GM19351 (cell line): ENCODE measurements around the gene RERG.

Experiments
- ATAC-seq: cut with Tn5 transposase; IDR thresholded peaks from one replicate; pipeline ENCODE4 v1.9.1; 2021; ENCODE audit warnings: mild to moderate bottlenecking, moderate library complexity; ENCODE audit not compliant: unreplicated experiment

RERG gene

DNA sequence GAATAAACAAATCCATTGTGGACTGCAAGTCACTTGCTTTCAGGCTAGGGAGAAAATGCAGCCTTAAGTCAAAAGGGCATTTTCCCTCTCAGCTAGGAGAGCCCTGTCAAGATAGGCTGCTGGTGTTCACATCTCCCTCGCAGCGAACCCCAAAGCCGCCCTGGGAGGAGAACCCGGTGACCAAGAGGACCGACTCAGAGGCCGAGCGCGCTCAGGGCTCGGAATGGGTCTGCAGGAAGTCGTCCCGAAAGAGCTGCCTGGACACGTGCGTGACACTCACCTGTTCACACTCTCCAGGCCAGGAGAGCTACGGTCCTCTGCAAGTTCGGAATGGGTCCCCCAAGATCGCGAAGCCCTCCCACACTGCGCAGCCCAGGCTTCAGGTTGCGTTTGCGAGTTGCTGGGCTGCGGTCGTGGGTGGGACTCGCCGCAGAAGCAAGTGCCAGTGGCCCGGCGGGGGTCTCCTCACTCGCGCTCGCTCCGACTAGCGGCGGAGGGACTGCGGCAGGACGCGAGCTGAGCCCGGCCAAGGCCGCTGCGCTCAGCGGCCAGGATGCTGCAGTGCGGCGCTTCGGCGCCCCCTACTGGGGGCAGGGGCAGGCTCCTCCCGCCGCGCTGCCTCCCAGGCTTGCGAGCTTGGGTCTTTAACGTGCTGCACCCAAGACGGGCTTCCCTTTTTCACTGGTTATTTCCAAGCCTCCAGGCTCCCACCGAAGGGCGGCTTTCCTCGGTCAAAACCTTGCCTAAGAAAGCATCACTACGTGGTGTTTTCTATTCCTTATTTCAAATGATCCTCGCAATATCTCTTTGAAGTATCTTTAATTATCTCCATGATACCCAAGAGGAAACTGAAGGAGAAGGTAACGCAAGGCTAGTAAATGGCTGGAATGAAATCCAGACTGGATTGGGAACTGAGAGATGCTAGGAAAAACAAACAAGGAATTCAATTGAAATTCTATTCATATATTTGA, at the start of gene RERG:
RERG (minus strand) TSS at position 503 of the 971 bp plus-strand sequence. CDS start 3,928 bp downstream, outside the sequence.
- peak; percentile 97 for ATAC-seq

DNA sequence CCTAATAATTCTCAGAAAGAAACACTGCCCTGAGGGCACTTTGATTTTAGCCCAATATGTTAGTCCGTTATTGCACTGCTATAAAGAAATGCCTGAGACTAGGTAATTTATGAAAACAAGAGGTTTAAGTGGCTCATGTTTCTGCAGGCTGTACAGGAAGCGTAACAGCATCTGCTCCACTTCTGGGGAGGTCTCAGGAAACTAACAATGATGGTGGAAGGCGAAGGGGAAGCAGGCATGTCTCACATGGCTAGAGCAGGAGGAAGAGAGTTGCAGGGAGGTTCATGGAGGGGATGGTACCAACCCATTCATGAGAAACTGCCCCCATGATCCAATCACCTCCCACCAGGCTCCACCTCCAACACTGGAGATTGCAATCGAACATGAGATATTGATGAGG, 49.4 kb upstream of the RERG start:
- no peak for ATAC-seq

DNA sequence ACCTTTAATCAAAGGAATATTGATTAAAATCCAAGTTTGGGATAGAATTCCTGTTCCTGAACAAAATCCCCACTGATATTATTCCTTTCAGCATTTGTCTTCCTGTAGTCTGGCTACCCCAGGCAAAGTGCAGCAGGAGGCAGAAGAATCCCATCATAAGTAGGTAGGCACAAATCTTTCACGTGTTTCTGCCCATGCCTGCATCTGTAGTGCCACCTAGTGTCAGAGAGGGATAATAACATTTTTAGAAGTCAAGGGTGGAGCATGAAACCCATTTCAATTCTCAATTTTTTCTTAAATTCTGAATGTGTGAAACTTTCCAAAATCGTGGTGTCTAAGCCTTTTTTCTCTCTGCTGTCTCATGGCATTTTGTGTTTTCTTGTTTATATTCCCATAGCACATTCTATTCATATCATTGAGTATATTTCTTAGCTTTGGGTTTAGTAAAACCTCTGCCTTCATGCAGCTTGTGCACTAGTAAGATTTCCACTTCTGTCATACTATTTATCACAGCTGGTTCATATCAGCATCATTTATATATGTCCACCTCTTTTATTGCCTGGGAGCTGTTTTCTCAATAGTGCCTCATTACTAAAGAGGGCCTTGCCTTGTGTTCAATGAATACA, 47.8 kb upstream of the RERG start:
- ATAC-seq = peak; percentile 78

DNA sequence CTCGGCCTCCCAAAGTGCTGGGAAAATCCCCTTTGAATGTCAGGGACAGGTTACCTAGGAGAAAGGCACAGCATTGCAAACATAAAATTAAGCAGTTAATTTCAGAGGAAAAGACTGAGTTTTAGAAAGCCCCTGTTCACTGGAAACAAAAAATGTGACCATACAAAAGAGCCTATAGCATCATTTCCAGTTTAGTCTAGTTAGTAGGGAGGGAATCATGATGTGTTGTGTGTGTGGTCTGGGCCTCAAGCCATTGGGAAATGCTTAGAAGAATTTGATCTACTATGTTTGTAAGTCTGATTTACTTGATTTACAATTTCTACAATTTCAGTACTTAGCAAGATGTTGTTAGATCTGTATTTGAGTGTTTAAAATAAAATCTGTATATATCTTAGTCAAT, 47.1 kb upstream of the RERG start:
- no peak for ATAC-seq

- ATAC-seq = no peak
Observed at GRCh38 chr12:15265875-15266274, 44.7 kb upstream of the RERG start.

GRCh38 chr12:15256761-15257160, 35.5 kb upstream of the RERG start:
- no peak for ATAC-seq

- ATAC-seq = no peak
Observed at GRCh38 chr12:15253990-15254389, 32.8 kb upstream of the RERG start.

DNA sequence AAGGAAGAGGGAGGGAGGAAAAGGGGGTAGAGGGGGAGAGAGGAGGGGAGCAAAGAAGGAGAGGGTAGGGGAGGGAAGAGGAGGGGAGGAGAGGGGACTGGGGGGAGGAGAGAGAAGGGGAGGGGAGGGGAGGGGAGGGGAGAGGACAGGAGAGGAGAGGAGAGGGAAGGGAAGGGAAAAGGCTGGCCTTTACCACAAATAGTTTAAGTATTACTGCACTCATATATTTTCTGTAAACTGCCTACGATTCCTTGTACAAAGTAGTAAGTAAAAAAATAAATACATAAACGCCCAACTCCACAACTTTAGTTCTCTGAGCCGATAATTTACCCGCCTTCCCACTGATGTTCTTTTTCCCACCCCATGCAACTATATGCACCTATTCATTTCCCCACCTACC, 23.7 kb upstream of the RERG start:
- no peak for ATAC-seq

DNA sequence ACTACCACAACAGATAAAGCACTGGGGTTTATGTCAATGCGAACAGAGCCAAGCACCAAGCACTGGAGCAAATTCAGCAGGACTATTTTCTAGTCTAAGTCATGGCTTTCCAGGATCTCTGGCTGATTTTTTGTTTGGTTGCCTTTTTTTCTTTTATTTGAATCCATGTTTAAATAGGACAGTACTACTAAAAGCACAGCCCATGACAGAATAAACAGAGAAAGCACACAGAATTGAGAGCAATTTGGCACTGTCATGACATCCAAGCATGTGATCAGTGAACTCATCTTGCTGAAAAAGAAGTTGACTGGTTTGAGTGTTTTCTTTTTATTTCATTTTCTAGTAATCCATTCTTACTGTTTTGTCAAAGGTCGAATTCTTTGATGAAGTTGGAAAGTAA, 23.1 kb upstream of the RERG start:
- no peak for ATAC-seq

GRCh38 chr12:15243102-15243501, 21.9 kb upstream of the RERG start:
- ATAC-seq = no peak

- no peak for ATAC-seq
Observed at GRCh38 chr12:15240898-15241297, 19.7 kb upstream of the RERG start.

DNA sequence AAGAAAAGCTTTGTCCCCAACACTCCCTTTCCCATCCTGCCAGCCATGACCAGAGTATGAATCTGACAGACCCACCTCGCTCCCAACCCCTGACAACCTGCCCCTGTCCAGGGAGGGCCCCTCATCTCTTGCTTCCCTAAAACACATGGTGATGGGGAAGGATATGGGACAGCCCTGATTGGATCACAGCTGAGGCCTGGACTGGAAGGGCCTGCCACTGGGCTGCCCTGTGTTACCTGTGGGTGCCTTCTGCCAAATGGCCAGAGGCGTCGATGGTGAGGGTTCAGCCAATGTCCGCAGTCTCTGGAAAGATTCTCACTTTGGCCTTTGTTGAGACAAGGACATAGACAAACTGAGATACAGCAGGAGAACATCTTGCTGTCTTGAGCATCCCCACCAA, 13.3 kb upstream of the RERG start:
- no peak for ATAC-seq

DNA sequence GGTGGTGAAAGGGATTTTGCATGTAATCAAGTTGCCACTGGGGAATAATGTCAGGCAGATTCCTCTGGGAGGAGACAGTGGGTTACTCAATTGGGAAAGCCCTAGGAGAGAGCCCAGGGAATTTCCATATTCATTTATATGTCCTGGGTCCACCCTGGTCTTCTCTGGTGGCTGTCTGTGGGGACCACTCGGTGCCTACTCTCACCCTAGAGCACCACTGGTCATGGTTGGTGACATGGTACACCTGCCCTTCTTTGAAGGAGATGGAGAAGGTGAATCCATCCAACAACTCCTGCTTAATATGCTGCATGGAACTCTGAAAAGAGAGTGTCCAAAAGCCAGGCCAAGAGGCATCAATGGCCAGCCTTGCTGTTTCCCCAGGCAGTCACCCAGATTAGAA, 12.8 kb upstream of the RERG start:
- ATAC-seq = no peak

DNA sequence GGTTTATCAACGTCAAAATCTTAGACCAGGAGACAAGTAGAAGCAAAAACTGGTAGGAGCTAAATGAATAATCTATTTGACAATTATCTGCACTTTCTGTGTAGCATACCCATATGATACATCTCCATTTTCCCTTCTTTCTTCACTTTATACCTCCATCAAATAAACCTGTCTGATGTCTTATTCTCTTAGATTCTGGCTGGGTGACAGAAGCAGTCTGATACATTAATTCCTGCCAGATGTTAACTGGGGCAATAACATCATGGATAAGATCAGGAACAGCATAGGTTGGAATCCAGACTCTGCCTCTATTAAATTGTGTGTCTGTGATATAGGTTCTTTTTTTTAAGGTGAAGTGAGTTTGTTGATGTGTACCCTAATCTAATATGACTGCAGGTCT, 11.7 kb upstream of the RERG start:
- no peak for ATAC-seq

- no peak for ATAC-seq
Observed at GRCh38 chr12:15231493-15231892, 10.3 kb upstream of the RERG start.

GRCh38 chr12:15230751-15231150, 9.5 kb upstream of the RERG start:
- ATAC-seq = no peak

DNA sequence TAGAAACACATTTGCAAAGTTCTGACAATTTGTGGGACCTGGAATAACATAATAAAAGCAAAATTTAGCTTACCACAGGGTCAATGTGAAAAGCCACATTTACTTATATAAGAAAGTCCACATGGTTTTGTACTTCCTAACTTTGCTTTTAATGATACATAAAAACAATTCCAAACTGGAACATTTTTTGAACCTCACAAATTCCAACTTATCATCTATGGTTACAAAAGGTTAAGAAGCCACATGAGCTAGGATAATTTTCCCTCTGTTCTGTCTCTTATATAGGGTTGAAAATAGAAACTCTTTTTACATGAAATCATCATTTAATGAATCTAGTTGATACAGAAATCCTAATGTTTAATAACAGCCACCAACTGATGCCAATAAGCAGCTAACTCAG, 8.9 kb upstream of the RERG start:
- ATAC-seq = no peak

GRCh38 chr12:15227004-15227679, 5.9 kb upstream of the RERG start:
- ATAC-seq = peak; percentile 69

GRCh38 chr12:15225863-15226218, 4.6 kb upstream of the RERG start:
- ATAC-seq = peak; percentile 36

DNA sequence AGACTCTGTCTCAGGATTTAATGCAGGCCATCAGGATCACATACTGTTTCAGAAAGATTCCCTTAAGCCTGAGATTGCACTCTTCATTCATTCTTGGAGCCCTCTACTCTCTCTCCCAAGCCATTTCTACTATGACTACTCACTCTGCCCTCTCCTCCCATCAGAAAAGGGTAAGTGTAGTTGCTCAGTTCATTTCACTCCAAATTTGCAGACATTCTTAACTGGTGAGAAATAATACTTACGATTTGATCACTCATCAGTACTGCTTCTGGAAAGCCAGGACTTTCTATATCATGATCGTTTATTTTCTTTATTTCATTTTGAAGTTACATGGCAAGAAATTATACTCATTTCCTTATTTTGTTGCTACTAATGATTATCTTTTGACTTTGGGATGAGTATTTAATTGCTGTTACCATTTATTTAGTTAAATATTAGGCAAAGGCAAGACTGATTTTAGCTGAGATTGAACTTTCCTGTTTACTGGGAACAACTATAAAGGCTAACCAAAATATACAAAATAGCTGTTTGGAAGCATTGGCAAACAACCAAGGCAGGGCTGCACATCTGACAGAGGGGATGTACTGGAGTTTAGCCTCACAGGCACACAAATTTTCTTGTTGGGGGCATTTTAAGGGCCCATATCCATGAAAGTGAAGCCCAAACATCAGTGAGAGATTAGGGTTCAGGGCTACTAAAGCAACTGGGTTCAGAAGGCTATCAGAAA, 4.1 kb upstream of the RERG start:
- no peak for ATAC-seq

GRCh38 chr12:15222219-15222618, 1.0 kb upstream of the RERG start:
- no peak for ATAC-seq
